Liver (tissue), 9 donors: Measurements from ENCODE around the gene KCNN3. TPM values are rescaled to one million over a fixed set of nuclear protein-coding genes. Genes with fewer than 3 reads are reported as not detected.

Source experiments
- DNase-seq: peaks from one replicate; pipeline ENCODE4 v3.0.0-alpha.2; 2017; ENCODE audit warnings: low spot score
- H3K27ac ChIP-seq, 2 donors: one replicate each; pipeline ENCODE4 v1.7.0; 2013; ENCODE audit warnings: inconsistent platforms in 2 of 2, low read length in 2 of 2, control low read depth in 1 of 2, low read depth in 1 of 2, mild to moderate bottlenecking in 1 of 2
- H3K27me3 ChIP-seq, 4 donors: one replicate each; pipeline versions ENCODE4 v1.6.1 to v1.7.0; 2013; ENCODE audit warnings: low read length in 3 of 4, inconsistent platforms in 1 of 4, mild to moderate bottlenecking in 1 of 4, moderate library complexity in 1 of 4; ENCODE audit not compliant: control insufficient read depth in 4 of 4, insufficient read depth in 4 of 4
- H3K36me3 ChIP-seq, 4 donors: one replicate each; pipeline versions ENCODE4 v1.6.1 to v1.7.0; 2013; ENCODE audit warnings: low read length in 3 of 4, mild to moderate bottlenecking in 3 of 4, low read depth in 1 of 4, moderate library complexity in 1 of 4; ENCODE audit not compliant: control insufficient read depth in 4 of 4, insufficient read depth in 3 of 4
- H3K4me1 ChIP-seq, 4 donors: one replicate each; pipeline versions ENCODE4 v1.6.1 to v1.7.0; 2013; ENCODE audit warnings: low read length in 3 of 4, mild to moderate bottlenecking in 3 of 4, moderate library complexity in 1 of 4; ENCODE audit not compliant: control insufficient read depth in 4 of 4, insufficient read depth in 4 of 4
- H3K4me3 ChIP-seq, 3 donors: one replicate each; pipeline versions ENCODE4 v1.6.1 to v1.7.0; 2013; ENCODE audit warnings: low read length in 3 of 3, control low read depth in 1 of 3, low read depth in 1 of 3, mild to moderate bottlenecking in 1 of 3
- H3K9ac ChIP-seq, 2 donors: one replicate each; pipeline ENCODE4 v1.7.0; 2013; ENCODE audit warnings: low read length in 2 of 2, mild to moderate bottlenecking in 2 of 2, moderate library complexity in 2 of 2, control low read depth in 1 of 2, low read depth in 1 of 2
- H3K9me3 ChIP-seq, 4 donors: one replicate each; pipeline versions ENCODE4 v1.6.1 to v1.7.0; 2013; ENCODE audit warnings: low read length in 3 of 4; ENCODE audit not compliant: control insufficient read depth in 4 of 4
- ATF3 ChIP-seq: IDR thresholded peaks from 2 replicates; pipeline ENCODE4 v1.6.1; 2016; ENCODE audit warnings: antibody characterized with exemption
- EGR1 ChIP-seq, 2 donors: IDR thresholded peaks; 2 replicates each; pipeline ENCODE4 v1.6.1; 2016 to 2018; ENCODE audit warnings: antibody characterized with exemption in 2 of 2, low read depth in 2 of 2
- FOXA1 ChIP-seq: IDR thresholded peaks from 2 replicates; pipeline ENCODE4 v1.6.1; 2016; ENCODE audit warnings: antibody characterized with exemption
- FOXA2 ChIP-seq: IDR thresholded peaks from 2 replicates; pipeline ENCODE4 v1.6.1; 2016; ENCODE audit warnings: antibody characterized with exemption
- GABPA ChIP-seq, 2 donors: IDR thresholded peaks in 1 of 2; conservative IDR thresholded peaks in 1 of 2; 2 replicates each; pipeline ENCODE4 v1.6.1; 2016; ENCODE audit warnings: antibody characterized with exemption in 2 of 2, mild to moderate bottlenecking in 1 of 2, moderate library complexity in 1 of 2
- HNF4A ChIP-seq, 2 donors: conservative IDR thresholded peaks; 2 replicates each; pipeline ENCODE4 v1.6.1; 2016; ENCODE audit warnings: antibody characterized with exemption in 2 of 2, mild to moderate bottlenecking in 2 of 2
- HNF4G ChIP-seq: IDR thresholded peaks from 2 replicates; pipeline ENCODE4 v1.6.1; 2016; ENCODE audit warnings: antibody characterized with exemption
- JUND ChIP-seq, 2 donors: IDR thresholded peaks; 2 replicates each; pipeline ENCODE4 v1.6.1; 2016; ENCODE audit warnings: antibody characterized with exemption in 2 of 2
- NR2F2 ChIP-seq: IDR thresholded peaks from 2 replicates; pipeline ENCODE4 v1.6.1; 2016; ENCODE audit warnings: antibody characterized with exemption
- RAD21 ChIP-seq, 2 donors: IDR thresholded peaks; 2 replicates each; pipeline ENCODE4 v1.6.1; 2016; ENCODE audit warnings: antibody characterized with exemption in 2 of 2, mild to moderate bottlenecking in 2 of 2
- RXRA ChIP-seq, 2 donors: IDR thresholded peaks; 2 replicates each; pipeline ENCODE4 v1.6.1; 2017 to 2018; ENCODE audit warnings: antibody characterized with exemption in 2 of 2, mild to moderate bottlenecking in 1 of 2
- SP1 ChIP-seq: IDR thresholded peaks from 2 replicates; pipeline ENCODE4 v1.6.1; 2018; ENCODE audit warnings: antibody characterized with exemption, mild to moderate bottlenecking
- TAF1 ChIP-seq: conservative IDR thresholded peaks from 2 replicates; pipeline ENCODE4 v1.6.1; 2016; ENCODE audit warnings: antibody characterized with exemption, mild to moderate bottlenecking
- YY1 ChIP-seq: IDR thresholded peaks from 2 replicates; pipeline ENCODE4 v1.6.1; 2016; ENCODE audit warnings: antibody characterized with exemption, mild to moderate bottlenecking
- ZBTB33 ChIP-seq: IDR thresholded peaks from 2 replicates; pipeline ENCODE4 v1.6.1; 2016; ENCODE audit warnings: antibody characterized with exemption
- WGBS: extraction: QIAGEN DNeasy Blood & Tissue Kit; methylation state at CpG from one replicate; pipeline ENCODE4 v1.1.7; 2013; 5-methylcytosine and 5-hydroxymethylcytosine counted together
- polyA plus RNA-seq, 2 donors: library from polyadenylated mRNA; stranded (reverse) in 1 of 2; unstranded in 1 of 2; fragments of 200-250 nt in 1 of 2; fragments of >200 nt in 1 of 2; fragmentation: Nextera tagmentation in 1 of 2; extraction: Ambion mirVana in 1 of 2; gene quantifications; one replicate each; pipeline versions ENCODE4 v1.2.1 to v1.2.3, GENCODE V29; 2013 to 2015
- total RNA-seq, 2 donors: library from RNA; depleted of rRNA; stranded (reverse); fragments of >200 nt; gene quantifications; one replicate each; pipeline ENCODE4 v1.2.3, GENCODE V29; 2014
- TF ChIP-seq, protein P1 (sequence below): IDR thresholded peaks from 2 replicates; pipeline ENCODE4 v1.6.1; 2016; ENCODE audit warnings: antibody characterized with exemption, mild to moderate bottlenecking
- TF ChIP-seq, protein P2 (sequence below): fragments of 150-350 bp; IDR thresholded peaks from 2 replicates; pipeline ENCODE4 v1.5.1; 2017; ENCODE audit warnings: improper control_type of control experiment, low read depth, low read length; ENCODE audit not compliant: missing input control
- donor health status: healthy.
- donor health status: healthy.
- donor health status: healthy.
- donor health status: healthy.
- donor health status: healthy.

Gene KCNN3
- total and polyA plus RNA-seq, 4 donors = 0.09 to 0.68 (median 0.15) TPM

GRCh38 chr1:154711416-154711815 is 158.7 kb downstream of the KCNN3 start:
- Histone ChIP-seq H3K4me1 (no peaks in the 10 kb centered on the region), H3K36me3 (no peaks in the 10 kb centered on the region), H3K9ac (no peak overlapping the region), H3K9me3 (no peaks in the 10 kb centered on the region), H3K27ac (no peak overlapping the region), H3K4me3 (no peak overlapping the region), H3K27me3 (no peaks in the 10 kb centered on the region)
- WGBS = 73% methylated on average over 1 of the region's 1 CpG
- no peak for DNase-seq
- TF ChIP-seq RAD21 (IDR thresholded peaks at IDR 0.05) (no peak), FOXA2 (no peak), JUND (IDR thresholded peaks at IDR 0.05) (no peak), SP1 (no peak), GABPA (IDR thresholded peaks at IDR 0.05 in 1 of 2, conservative IDR thresholded peaks at IDR 0.05 in 1 of 2) (no peak), RXRA (IDR thresholded peaks at IDR 0.05) (no peak)

GRCh38 chr1:154710106-154710505 is 160.0 kb downstream of the KCNN3 start:
- no peak overlapping the region for H3K9ac ChIP-seq
- no peaks in the 10 kb centered on the region for H3K27me3 ChIP-seq
- no peaks in the 10 kb centered on the region for H3K9me3 ChIP-seq
- no peak overlapping the region for H3K4me3 ChIP-seq
- TF ChIP-seq FOXA2 (no peak), FOXA1 (no peak), ATF3 (no peak), HNF4A (conservative IDR thresholded peaks at IDR 0.05) (no peak), RAD21 (IDR thresholded peaks at IDR 0.05) (no peak), YY1 (no peak), TAF1 (no peak), ZBTB33 (no peak), NR2F2 (no peak), EGR1 (IDR thresholded peaks at IDR 0.05; ENCODE audit: low read depth in 2 of 2) (no peak), HNF4G (no peak), SP1 (no peak)
- TF ChIP-seq, protein P1, sequence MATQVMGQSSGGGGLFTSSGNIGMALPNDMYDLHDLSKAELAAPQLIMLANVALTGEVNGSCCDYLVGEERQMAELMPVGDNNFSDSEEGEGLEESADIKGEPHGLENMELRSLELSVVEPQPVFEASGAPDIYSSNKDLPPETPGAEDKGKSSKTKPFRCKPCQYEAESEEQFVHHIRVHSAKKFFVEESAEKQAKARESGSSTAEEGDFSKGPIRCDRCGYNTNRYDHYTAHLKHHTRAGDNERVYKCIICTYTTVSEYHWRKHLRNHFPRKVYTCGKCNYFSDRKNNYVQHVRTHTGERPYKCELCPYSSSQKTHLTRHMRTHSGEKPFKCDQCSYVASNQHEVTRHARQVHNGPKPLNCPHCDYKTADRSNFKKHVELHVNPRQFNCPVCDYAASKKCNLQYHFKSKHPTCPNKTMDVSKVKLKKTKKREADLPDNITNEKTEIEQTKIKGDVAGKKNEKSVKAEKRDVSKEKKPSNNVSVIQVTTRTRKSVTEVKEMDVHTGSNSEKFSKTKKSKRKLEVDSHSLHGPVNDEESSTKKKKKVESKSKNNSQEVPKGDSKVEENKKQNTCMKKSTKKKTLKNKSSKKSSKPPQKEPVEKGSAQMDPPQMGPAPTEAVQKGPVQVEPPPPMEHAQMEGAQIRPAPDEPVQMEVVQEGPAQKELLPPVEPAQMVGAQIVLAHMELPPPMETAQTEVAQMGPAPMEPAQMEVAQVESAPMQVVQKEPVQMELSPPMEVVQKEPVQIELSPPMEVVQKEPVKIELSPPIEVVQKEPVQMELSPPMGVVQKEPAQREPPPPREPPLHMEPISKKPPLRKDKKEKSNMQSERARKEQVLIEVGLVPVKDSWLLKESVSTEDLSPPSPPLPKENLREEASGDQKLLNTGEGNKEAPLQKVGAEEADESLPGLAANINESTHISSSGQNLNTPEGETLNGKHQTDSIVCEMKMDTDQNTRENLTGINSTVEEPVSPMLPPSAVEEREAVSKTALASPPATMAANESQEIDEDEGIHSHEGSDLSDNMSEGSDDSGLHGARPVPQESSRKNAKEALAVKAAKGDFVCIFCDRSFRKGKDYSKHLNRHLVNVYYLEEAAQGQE = no peak
- TF ChIP-seq, protein P2, sequence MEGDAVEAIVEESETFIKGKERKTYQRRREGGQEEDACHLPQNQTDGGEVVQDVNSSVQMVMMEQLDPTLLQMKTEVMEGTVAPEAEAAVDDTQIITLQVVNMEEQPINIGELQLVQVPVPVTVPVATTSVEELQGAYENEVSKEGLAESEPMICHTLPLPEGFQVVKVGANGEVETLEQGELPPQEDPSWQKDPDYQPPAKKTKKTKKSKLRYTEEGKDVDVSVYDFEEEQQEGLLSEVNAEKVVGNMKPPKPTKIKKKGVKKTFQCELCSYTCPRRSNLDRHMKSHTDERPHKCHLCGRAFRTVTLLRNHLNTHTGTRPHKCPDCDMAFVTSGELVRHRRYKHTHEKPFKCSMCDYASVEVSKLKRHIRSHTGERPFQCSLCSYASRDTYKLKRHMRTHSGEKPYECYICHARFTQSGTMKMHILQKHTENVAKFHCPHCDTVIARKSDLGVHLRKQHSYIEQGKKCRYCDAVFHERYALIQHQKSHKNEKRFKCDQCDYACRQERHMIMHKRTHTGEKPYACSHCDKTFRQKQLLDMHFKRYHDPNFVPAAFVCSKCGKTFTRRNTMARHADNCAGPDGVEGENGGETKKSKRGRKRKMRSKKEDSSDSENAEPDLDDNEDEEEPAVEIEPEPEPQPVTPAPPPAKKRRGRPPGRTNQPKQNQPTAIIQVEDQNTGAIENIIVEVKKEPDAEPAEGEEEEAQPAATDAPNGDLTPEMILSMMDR = no peak
- 78% methylated on average over 6 of the region's 6 CpGs for WGBS
- no peak for DNase-seq
- H3K4me1 ChIP-seq = no peaks in the 10 kb centered on the region
- H3K27ac ChIP-seq = no peak overlapping the region
- no peaks in the 10 kb centered on the region for H3K36me3 ChIP-seq
